OCI-M2 (cell line): ENCODE data around the gene MEPCE.
A peak's percentile ranks its signal among the peaks of the same experiment; 100 is the strongest.

Experiments used
- DNase-seq: peaks from one replicate; lab custom pipeline; 2025; ENCODE audit not compliant: unreplicated experiment; lab: John Stamatoyannopoulos, UW

Gene MEPCE

GRCh38 chr7:100406767-100407166 is 22.9 kb upstream of the MEPCE start:
- no peak for DNase-seq

- DNase-seq: peak; percentile 23
Measured at GRCh38 chr7:100407285-100408180, 22.1 kb upstream of the MEPCE start.

GRCh38 chr7:100411101-100411500 is 18.5 kb upstream of the MEPCE start:
- DNase-seq: no peak

GRCh38 chr7:100413346-100413745 is 16.3 kb upstream of the MEPCE start:
- no peak for DNase-seq

GRCh38 chr7:100413889-100414288 is 15.7 kb upstream of the MEPCE start:
- DNase-seq: no peak

- no peak for DNase-seq
Measured at GRCh38 chr7:100415448-100415847, 14.2 kb upstream of the MEPCE start.

- DNase-seq: no peak
Measured at GRCh38 chr7:100418930-100419659, 10.5 kb upstream of the MEPCE start.

- no peak for DNase-seq
Measured at GRCh38 chr7:100419660-100420226, 9.9 kb upstream of the MEPCE start.

GRCh38 chr7:100423315-100423714 is 6.3 kb upstream of the MEPCE start:
- no peak for DNase-seq

- no peak for DNase-seq
Measured at GRCh38 chr7:100425347-100425746, 4.3 kb upstream of the MEPCE start.

GRCh38 chr7:100426516-100426915 is 3.1 kb upstream of the MEPCE start:
- no peak for DNase-seq

- DNase-seq: no peak
Measured at GRCh38 chr7:100427762-100428198, 1.9 kb upstream of the MEPCE start.

GRCh38 chr7:100428199-100428966 is 1.2 kb upstream of the MEPCE start, which contains the start of gene ZCWPW1:
ZCWPW1 (minus strand) TSS chr7:100428703; CDS start chr7:100420649, 8,054 bp downstream.
- DNase-seq: no peak

- peak; percentile 90 for DNase-seq
Measured at GRCh38 chr7:100428967-100429636, 529 bp upstream of the MEPCE start.

GRCh38 chr7:100430493-100431285 is 1.1 kb downstream of the MEPCE start:
- DNase-seq: no peak

- DNase-seq: no peak
Measured at GRCh38 chr7:100431286-100431735, 1.7 kb downstream of the MEPCE start.

- no peak for DNase-seq
Measured at GRCh38 chr7:100432053-100432452, 2.4 kb downstream of the MEPCE start.

- DNase-seq: no peak
Measured at GRCh38 chr7:100432621-100433275, 3.1 kb downstream of the MEPCE start.

GRCh38 chr7:100433276-100433591 is 3.6 kb downstream of the MEPCE start:
- DNase-seq: no peak
